Measurements from ENCODE around the gene CAMKV.

Gene CAMKV

GRCh38 chr3:49903451-49904424 lies 34.0 kb upstream of the CAMKV start, which contains the start of gene MST1R:
MST1R (minus strand) TSS chr3:49903873; CDS start chr3:49903609, 264 bp downstream.
- Histone ChIP-seq H3K27ac (peak within 1 kb of the TSS in 1 of 2 donors; percentile 2), H3K27me3 (no peaks in the 10 kb centered on the region), H3K4me1 (peaks cover 0 to 55% (median 23%) of the 10 kb centered on the region in 4 donors), H3K4me3 (peak within 1 kb of the TSS; percentile 42 to 46), H3K9me3 (no peaks in the 10 kb centered on the region), H3K36me3 (peaks cover 0 to 4% (median 1%) of the 10 kb centered on the region in 3 donors)
- DNase-seq, result peak; percentile 51 to 77
- intact Hi-C loops (cut with DNase I; ENCODE audit: low total_unique reads), result loop anchor here (10.0 kb wide), 1 partner anchor 59 kb away; no protein-coding TSS in a partner anchor
- TF ChIP-seq, protein P1, sequence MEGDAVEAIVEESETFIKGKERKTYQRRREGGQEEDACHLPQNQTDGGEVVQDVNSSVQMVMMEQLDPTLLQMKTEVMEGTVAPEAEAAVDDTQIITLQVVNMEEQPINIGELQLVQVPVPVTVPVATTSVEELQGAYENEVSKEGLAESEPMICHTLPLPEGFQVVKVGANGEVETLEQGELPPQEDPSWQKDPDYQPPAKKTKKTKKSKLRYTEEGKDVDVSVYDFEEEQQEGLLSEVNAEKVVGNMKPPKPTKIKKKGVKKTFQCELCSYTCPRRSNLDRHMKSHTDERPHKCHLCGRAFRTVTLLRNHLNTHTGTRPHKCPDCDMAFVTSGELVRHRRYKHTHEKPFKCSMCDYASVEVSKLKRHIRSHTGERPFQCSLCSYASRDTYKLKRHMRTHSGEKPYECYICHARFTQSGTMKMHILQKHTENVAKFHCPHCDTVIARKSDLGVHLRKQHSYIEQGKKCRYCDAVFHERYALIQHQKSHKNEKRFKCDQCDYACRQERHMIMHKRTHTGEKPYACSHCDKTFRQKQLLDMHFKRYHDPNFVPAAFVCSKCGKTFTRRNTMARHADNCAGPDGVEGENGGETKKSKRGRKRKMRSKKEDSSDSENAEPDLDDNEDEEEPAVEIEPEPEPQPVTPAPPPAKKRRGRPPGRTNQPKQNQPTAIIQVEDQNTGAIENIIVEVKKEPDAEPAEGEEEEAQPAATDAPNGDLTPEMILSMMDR (IDR thresholded peaks at IDR 0.05), result no peak

- Histone ChIP-seq H3K27me3 (no peaks in the 10 kb centered on the region), H3K4me3 (no peak overlapping the region), H3K4me1 (peaks cover 0 to 55% (median 23%) of the 10 kb centered on the region in 4 donors), H3K36me3 (peaks cover 0 to 7% (median 0%) of the 10 kb centered on the region in 3 donors), H3K27ac (no peak overlapping the region), H3K9me3 (no peaks in the 10 kb centered on the region)
- TF ChIP-seq, protein P1 (IDR thresholded peaks at IDR 0.05), result no peak
- no peak for DNase-seq
- intact Hi-C loops (cut with DNase I; ENCODE audit: low total_unique reads), result loop anchor here (10.0 kb wide), 1 partner anchor 58 kb away; no protein-coding TSS in a partner anchor
These were observed 33.0 kb upstream of the CAMKV start for GRCh38 chr3:49902511-49903345.

DNA sequence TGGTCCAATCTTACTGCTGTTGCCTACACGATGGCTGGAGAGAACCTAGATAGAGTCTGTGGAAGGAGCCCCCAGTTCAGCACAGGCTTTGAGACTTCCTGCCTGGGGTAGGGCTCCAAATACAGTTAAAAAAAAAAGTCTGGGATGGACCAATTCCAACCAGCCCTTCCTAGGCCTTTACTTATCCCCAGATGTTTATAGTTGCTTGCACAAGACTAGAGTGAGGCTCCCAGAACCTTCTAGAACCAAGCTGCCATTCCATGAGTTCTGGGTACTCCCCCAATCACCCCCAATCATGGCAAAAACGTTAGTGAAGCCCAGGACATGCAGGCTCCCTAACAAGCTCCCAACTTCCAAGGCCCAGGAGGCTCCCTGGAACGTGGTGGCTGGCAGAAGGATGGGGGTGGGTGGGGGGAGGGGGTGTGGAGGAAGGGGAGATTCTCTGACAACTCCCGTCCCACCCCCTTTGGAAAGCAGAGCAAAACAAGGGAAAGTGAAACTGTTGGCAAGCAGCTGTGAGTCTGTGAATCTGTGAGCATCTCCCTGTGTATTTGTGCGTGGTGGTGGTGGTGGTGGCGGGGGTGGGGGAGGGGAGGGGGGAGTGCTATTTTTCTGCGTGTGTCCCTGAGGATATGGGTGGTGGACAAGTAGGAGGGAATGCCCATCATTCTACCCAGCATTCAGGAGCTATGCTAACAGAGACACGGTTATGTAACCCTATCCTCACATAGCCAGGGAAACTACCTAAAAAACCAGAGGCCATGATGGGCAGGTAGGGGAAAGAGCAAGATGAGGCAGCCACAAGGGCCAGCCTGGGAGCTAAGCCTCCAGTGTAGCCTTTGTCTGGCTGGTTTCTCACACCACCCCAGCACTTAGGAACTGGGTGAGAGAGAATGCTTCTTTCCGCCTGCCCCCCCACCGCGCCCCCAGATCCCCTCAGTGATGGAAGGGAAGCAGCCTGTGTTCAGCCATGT lies 31.9 kb upstream of the CAMKV start:
- Histone ChIP-seq H3K9me3 (no peaks in the 10 kb centered on the region), H3K27ac (peak overlapping the region in 1 of 2 donors; percentile 9), H3K4me3 (no peak overlapping the region), H3K36me3 (peaks cover 0 to 8% (median 0%) of the 10 kb centered on the region in 3 donors), H3K27me3 (no peaks in the 10 kb centered on the region), H3K4me1 (peaks cover 0 to 54% (median 23%) of the 10 kb centered on the region in 4 donors)
- no peak for DNase-seq
- TF ChIP-seq, protein P1 (IDR thresholded peaks at IDR 0.05), result no peak
- intact Hi-C loops (cut with DNase I; ENCODE audit: low total_unique reads), result loop anchor here (10.0 kb wide), 1 partner anchor 57 kb away; no protein-coding TSS in a partner anchor

GRCh38 chr3:49900491-49901153 lies 30.9 kb upstream of the CAMKV start:
- intact Hi-C loops (cut with DNase I; ENCODE audit: low total_unique reads), result loop anchor here (10.0 kb wide), 1 partner anchor 56 kb away; no protein-coding TSS in a partner anchor
- H3K4me1 ChIP-seq, result peaks cover 0 to 44% (median 16%) of the 10 kb centered on the region in 4 donors
- TF ChIP-seq, protein P1 (IDR thresholded peaks at IDR 0.05), result no peak
- H3K36me3 ChIP-seq, result peaks cover 0 to 15% (median 0%) of the 10 kb centered on the region in 3 donors
- no peaks in the 10 kb centered on the region for H3K27me3 ChIP-seq
- peak in 1 of 2 donors; percentile 74 for DNase-seq
- no peaks in the 10 kb centered on the region for H3K9me3 ChIP-seq
- H3K4me3 ChIP-seq, result no peak overlapping the region
- H3K27ac ChIP-seq, result peak overlapping the region in 1 of 2 donors; percentile 9

Data from tibial artery (tissue), 4 donors.